CD4-positive, alpha-beta T cell treated with Interleukin-15 for 4 hours (primary cell): ENCODE measurements around the gene TMEM131L.
"Not testable (repeated sequence)": the region's sequence is repeated elsewhere in the genome, so short reads cannot be mapped to it uniquely, and the experiment has no call there.

Experiments
- DNase-seq: peaks from one replicate; pipeline ENCODE4 v3.0.0-alpha.2; 2020; ENCODE audit warnings: low spot score

The TMEM131L gene

GRCh38 chr4:153542131-153542530 is 76.0 kb downstream of the TMEM131L start:
- no peak for DNase-seq

DNA sequence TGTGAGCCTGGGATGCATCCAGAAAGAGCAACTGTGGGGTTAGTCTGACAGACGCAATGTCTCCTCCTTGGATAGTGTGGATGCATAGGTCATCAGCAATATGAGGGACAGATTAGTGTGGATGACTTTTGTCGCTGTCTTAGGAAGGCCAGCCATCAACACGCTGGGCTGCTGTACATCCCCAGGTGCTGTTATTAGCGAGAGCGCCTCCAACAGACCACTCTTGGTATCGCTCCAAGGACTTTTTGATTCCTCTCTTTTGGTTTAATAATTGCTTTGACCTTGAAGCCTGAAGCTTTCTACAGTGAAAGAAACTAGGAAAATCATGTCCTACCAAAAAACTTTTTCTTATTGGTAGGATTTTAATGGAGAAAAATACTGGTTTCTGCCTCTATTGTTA is 76.7 kb downstream of the TMEM131L start:
- DNase-seq: no peak

DNA sequence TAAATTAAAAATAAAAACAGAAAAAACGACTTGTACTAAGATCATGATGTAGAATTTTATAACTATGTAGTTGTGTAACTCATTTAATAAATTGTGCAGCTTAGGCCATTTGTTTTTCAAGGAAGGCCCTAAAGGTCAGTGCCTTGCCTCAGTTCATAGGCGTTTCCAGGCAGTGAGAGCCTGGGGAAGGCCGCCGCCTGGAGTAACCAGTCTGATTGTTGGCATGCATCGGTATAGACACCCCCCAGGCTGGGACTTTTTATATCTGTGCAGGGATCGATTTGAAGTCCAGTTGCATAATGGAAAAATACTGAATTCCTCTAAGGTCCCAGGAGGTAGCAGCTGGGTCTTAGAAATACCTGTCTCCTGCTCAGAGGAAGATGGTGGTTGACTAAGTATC is 77.2 kb downstream of the TMEM131L start:
- DNase-seq: no peak

DNA sequence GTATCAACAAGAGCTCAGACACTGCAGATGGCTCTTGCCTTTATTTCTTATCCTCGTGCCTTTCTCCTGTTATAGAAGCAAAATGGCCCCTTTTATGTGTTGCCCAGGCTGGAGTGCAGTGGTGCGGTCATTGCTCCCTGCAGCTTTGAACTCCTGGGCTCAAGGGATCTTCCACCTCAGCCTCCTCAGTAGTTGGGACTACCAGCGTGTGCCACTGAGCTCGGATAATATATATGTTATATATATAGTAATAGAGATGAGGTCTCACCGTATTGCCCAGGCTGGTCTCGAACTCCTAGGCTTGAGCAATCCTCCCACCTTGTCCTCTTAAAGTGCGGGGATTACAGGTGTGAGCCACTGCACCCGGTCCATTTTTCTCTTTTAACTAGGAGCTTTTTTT is 79.7 kb downstream of the TMEM131L start:
- DNase-seq: no peak

- no peak for DNase-seq
These were observed 80.1 kb downstream of the TMEM131L start for GRCh38 chr4:153546280-153546679.

DNA sequence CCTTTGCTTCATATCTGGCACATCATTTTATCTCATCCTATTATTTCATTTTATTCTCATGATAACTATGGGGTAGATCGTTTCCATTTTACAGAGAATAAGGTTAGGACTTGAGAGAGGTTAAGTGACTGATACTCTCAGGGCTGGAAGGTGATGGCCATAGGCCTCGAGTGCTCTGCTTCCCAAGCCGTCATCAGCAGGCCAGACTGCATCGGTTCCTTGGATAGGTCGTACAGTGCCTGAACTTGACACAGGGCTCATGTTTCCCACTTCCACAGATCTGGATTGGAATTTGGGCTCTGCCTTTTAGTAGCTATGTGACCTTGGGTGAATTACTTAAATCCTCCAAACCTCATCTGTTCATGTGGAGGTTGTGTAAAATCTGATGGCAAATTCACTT is 81.4 kb downstream of the TMEM131L start:
- no peak for DNase-seq

GRCh38 chr4:153548907-153549306 is 82.7 kb downstream of the TMEM131L start:
- not testable (repeated sequence) for DNase-seq

- DNase-seq: no peak
These were observed 83.2 kb downstream of the TMEM131L start for GRCh38 chr4:153549405-153549804.

GRCh38 chr4:153553155-153553818 is 87.1 kb downstream of the TMEM131L start:
- no peak for DNase-seq

- DNase-seq: no peak
These were observed 87.6 kb downstream of the TMEM131L start for GRCh38 chr4:153553819-153554170.

GRCh38 chr4:153555730-153556434 is 89.7 kb downstream of the TMEM131L start:
- no peak for DNase-seq

- no peak for DNase-seq
These were observed 90.3 kb downstream of the TMEM131L start for GRCh38 chr4:153556435-153556815.

DNA sequence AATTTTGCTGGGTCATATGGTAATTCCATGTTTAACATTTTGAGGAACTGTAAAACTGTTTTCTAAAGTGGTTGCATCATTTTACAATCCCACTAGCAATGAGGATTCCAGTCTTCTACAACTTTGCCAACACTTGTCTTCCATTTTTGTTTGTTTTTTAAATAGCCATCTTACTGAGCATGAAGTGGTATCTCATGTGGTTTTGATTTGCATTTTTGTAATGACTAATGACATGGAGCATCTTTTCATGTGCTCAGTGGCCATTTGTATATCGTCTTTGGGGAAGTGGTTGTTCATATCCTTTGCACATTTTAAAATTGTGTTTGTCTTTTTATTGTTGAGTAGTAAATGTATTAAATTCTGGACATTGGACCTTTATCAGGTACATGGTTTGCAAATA is 94.7 kb downstream of the TMEM131L start:
- no peak for DNase-seq

DNA sequence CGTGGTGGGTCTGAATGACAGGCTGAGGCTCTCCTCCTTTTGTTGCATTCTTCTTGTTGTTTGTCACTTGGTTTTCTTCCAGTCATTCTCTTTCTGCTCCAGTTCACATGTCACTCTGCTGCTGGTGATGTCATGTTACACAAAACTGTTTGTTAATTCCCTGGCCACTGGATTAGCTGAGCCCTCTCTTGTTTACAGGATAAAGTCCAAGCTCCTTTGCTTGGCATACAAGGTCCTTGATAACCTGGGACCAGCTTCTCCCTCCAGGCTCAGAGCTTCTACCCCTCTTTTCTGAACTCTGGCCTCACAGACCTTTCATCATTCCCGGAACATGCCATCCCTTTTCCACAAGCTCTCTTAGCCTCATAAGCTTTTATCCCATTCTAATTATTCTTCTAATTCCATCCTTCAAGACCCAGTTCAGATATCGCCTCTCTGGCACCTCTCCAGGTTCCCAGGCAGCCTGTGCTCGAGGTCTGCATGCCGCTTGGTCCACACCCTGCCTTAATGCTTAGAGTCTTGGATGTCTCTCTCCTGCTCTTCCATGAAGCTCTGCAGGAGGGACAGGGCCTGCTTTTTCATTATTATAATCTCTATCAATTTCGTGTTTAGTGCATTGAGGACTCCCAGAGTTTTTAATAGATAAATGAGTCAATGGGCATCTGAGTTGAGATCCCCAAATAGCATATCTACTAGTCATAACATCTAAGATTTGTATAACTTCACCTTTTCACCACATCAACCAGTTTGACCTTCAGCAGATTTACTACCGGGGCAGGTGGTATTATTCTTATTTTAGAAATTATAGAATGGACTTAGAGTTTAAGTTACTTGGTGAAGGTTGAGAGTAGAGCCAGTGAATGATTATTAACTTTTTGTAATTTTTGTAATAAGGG is 98.7 kb downstream of the TMEM131L start:
- no peak for DNase-seq

GRCh38 chr4:153566631-153567150 is 100.5 kb downstream of the TMEM131L start:
- DNase-seq: no peak

DNA sequence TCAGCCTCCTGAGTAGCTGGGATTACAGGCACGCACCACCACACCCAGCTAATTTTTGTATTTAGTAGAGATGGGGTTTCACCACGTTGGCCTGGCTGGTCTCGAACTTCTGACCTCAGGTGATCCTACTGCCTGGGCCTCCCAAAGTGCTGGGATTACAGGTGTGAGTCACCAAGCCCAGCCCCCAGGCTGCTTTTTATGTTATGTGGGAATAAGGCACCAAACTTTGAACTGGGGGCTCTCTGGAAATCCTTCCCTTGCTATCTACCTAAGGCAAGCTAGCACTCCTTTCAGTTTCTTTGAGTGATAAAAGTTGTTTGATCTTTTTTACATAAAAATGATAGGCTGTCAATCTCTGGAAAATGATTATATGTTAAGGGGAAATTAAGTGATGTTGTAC is 101.5 kb downstream of the TMEM131L start:
- not testable (repeated sequence) for DNase-seq

- no peak for DNase-seq
These were observed 104.2 kb downstream of the TMEM131L start for GRCh38 chr4:153570228-153570973.

- DNase-seq: no peak
These were observed 104.9 kb downstream of the TMEM131L start for GRCh38 chr4:153571006-153571545.

GRCh38 chr4:153572609-153573008 is 106.4 kb downstream of the TMEM131L start:
- DNase-seq: no peak

GRCh38 chr4:153573221-153573620 is 107.1 kb downstream of the TMEM131L start:
- no peak for DNase-seq
